ENCODE results near the gene PDE3A.

PDE3A gene

GRCh38 chr12:20432290-20432689 lies 64.0 kb downstream of the PDE3A start:
- TF ChIP-seq CTCF (IDR thresholded peaks at IDR 0.05; ENCODE audit: low read depth, low read length, missing control alignments) = no peak
- DNase-seq (ENCODE audit: extremely low read depth, low read depth) = no peak
- no peak overlapping the region for H3K4me3 ChIP-seq (replicated peaks; ENCODE audit: low read depth, low read length)

- DNase-seq (ENCODE audit: extremely low read depth, low read depth) = no peak
- TF ChIP-seq CTCF (IDR thresholded peaks at IDR 0.05; ENCODE audit: low read depth, low read length, missing control alignments) = no peak
- H3K4me3 ChIP-seq (replicated peaks; ENCODE audit: low read depth, low read length) = no peak overlapping the region
These were observed 66.7 kb downstream of the PDE3A start for GRCh38 chr12:20434996-20435395.

GRCh38 chr12:20436316-20436715 lies 68.0 kb downstream of the PDE3A start:
- no peak for TF ChIP-seq CTCF (IDR thresholded peaks at IDR 0.05; ENCODE audit: low read depth, low read length, missing control alignments)
- DNase-seq (ENCODE audit: extremely low read depth, low read depth) = no peak
- no peak overlapping the region for H3K4me3 ChIP-seq (replicated peaks; ENCODE audit: low read depth, low read length)

GRCh38 chr12:20438299-20438779 lies 70.0 kb downstream of the PDE3A start:
- no peak overlapping the region for H3K4me3 ChIP-seq (replicated peaks; ENCODE audit: low read depth, low read length)
- DNase-seq (ENCODE audit: extremely low read depth, low read depth) = peak; percentile 35
- no peak for TF ChIP-seq CTCF (IDR thresholded peaks at IDR 0.05; ENCODE audit: low read depth, low read length, missing control alignments)

GRCh38 chr12:20439626-20440025 lies 71.3 kb downstream of the PDE3A start:
- no peak for TF ChIP-seq CTCF (IDR thresholded peaks at IDR 0.05; ENCODE audit: low read depth, low read length, missing control alignments)
- H3K4me3 ChIP-seq (replicated peaks; ENCODE audit: low read depth, low read length) = no peak overlapping the region
- DNase-seq (ENCODE audit: extremely low read depth, low read depth) = no peak

- H3K4me3 ChIP-seq (replicated peaks; ENCODE audit: low read depth, low read length) = no peak overlapping the region
- no peak for DNase-seq (ENCODE audit: extremely low read depth, low read depth)
- no peak for TF ChIP-seq CTCF (IDR thresholded peaks at IDR 0.05; ENCODE audit: low read depth, low read length, missing control alignments)
These were observed 72.1 kb downstream of the PDE3A start for GRCh38 chr12:20440408-20440807.

- H3K4me3 ChIP-seq (replicated peaks; ENCODE audit: low read depth, low read length) = no peak overlapping the region
- no peak for TF ChIP-seq CTCF (IDR thresholded peaks at IDR 0.05; ENCODE audit: low read depth, low read length, missing control alignments)
- DNase-seq (ENCODE audit: extremely low read depth, low read depth) = no peak
These were observed 74.0 kb downstream of the PDE3A start for GRCh38 chr12:20442322-20442721.
